NCI-H146 treated with DMSO at 0.1 percent for 48 hours (cell line): ENCODE measurements around the gene MAPKAPK5.
A peak's percentile ranks its signal among the peaks of the same experiment; 100 is the strongest.
"Not testable (repeated sequence)": the region's sequence is repeated elsewhere in the genome, so short reads cannot be mapped to it uniquely, and the experiment has no call there.

Experiments
- DNase-seq: peaks from one replicate; lab custom pipeline; 2025; ENCODE audit not compliant: unreplicated experiment; lab: John Stamatoyannopoulos, UW

The MAPKAPK5 gene, protein sequence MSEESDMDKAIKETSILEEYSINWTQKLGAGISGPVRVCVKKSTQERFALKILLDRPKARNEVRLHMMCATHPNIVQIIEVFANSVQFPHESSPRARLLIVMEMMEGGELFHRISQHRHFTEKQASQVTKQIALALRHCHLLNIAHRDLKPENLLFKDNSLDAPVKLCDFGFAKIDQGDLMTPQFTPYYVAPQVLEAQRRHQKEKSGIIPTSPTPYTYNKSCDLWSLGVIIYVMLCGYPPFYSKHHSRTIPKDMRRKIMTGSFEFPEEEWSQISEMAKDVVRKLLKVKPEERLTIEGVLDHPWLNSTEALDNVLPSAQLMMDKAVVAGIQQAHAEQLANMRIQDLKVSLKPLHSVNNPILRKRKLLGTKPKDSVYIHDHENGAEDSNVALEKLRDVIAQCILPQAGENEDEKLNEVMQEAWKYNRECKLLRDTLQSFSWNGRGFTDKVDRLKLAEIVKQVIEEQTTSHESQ

GRCh38 chr12:111841750-111842555, at the start of gene MAPKAPK5:
TSS of gene MAPKAPK5 (plus strand) at chr12:111842228. CDS start at chr12:111842734, 506 bp downstream.
- DNase-seq, result peak; percentile 83

- no peak for DNase-seq
Measured at GRCh38 chr12:111792856-111793235, 49.2 kb upstream of the MAPKAPK5 start.

GRCh38 chr12:111798182-111798581, 43.8 kb upstream of the MAPKAPK5 start:
- no peak for DNase-seq

DNA sequence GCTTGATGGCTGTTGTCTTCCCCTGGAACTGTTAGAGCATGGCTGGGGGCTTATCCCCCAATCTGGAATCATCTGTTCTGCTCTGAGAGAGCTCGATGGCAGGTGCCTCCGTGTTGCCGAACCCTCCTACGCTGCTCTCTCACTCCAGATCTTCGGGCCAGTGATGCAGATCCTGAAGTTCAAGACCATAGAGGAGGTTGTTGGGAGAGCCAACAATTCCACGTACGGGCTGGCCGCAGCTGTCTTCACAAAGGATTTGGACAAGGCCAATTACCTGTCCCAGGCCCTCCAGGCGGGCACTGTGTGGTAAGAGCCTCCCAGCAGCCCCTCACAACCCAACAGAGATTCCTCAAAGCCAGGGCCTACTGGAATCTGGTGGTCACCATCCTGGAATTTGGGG, 42.3 kb upstream of the MAPKAPK5 start:
- DNase-seq, result no peak

GRCh38 chr12:111803038-111803626, 38.9 kb upstream of the MAPKAPK5 start:
- no peak for DNase-seq

GRCh38 chr12:111803851-111804250, 38.2 kb upstream of the MAPKAPK5 start:
- DNase-seq, result no peak

DNA sequence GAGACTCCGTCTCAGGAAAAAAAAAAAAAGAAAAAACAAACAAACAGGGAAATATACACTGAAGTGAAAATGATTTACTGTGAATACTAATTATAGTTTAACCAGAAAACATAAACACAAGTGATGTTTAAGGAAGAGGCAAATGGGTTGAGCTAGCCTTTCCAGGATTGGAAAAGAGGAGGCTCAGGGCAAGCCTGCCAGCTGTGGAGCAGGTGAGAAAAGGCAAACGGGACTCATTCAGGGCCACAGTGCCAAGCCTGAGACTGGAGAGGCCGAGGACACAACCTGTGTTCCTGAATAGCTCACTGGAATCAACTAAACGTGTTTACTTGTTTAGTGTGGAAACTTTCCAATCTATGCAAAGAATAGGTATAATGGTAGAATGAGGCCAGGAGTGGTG, 35.7 kb upstream of the MAPKAPK5 start:
- DNase-seq, result no peak

GRCh38 chr12:111807232-111807631, 34.8 kb upstream of the MAPKAPK5 start:
- DNase-seq, result no peak

DNA sequence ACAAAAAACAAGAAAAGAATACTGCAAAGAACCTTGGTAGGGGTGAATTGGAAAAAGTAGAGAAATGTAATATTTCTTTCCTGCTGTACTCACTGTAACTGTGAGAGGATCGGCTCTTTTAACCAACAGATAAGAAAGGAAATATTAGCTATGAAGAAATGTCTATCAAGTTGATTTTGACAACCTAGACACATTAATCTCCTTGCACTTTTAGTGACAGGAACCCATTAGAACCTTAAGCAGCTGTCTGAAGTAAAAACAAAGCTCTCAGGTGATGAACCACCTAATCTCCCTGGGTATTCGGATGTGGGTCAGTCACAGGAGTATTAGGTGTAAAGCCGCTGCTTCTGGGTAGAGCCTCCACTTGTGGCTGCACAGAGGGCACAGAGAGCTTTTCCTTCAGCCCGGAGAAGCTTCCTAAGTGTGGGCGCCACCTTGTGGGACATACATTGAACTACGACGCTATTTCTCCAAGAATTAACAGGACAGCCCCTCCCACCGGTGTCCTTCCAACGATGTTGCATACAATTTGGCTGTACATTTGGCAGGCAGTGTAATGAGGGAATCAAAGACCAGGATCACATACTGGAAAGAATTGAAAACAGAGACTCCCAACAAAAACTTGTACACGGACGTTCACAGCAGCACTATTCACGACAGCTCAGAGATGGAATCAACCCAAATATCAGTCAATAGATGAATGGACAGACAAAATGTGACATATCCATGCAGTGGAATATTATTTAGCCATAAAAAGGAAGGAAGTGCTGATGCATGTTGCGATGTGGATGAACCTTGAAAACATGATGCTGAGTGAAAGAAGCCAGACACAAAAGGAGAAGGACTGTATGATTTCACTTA, 28.9 kb upstream of the MAPKAPK5 start:
- peak; percentile 64 for DNase-seq

- DNase-seq, result no peak
Measured at GRCh38 chr12:111816065-111816615, 25.9 kb upstream of the MAPKAPK5 start.

DNA sequence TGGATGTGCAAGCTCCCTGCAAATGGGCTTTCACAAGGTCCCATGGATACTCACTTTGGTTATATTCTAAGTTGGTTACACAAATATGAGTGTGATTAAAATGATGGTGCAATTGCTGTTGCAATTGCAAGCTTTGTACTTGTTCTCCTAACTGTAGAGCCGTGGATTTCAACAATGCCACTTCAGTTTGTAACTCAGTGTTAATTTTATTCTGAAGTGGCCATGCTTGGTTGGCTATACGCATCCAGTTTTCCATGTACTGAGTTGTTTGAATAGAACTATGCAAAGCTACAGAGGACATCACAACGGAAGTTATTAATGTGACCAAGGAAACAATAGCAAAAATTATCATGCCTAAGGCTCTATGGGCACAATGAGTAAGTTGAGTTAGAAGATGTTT, 25.1 kb upstream of the MAPKAPK5 start:
- DNase-seq, result not testable (repeated sequence)

DNA sequence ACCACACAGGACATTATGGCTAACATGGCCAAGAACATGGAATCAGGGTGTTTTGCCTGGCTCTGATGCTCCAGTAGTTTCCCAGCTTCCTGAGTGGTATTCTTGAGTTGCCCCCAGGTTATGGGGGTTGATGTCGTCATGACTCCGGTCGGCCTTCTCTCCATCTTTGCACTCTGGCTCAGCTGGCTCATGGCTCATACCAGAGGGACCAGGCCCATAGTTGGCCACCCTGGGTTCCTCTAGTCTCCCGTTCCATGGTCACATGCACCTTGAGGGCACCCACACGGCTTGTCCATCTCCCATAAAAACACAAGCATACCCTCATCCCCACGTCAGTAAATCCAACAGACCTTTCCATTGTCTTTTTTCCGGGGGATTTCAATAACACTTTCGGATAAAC, 23.7 kb upstream of the MAPKAPK5 start:
- DNase-seq, result no peak

GRCh38 chr12:111819191-111820158, 22.6 kb upstream of the MAPKAPK5 start:
- peak; percentile 82 for DNase-seq

DNA sequence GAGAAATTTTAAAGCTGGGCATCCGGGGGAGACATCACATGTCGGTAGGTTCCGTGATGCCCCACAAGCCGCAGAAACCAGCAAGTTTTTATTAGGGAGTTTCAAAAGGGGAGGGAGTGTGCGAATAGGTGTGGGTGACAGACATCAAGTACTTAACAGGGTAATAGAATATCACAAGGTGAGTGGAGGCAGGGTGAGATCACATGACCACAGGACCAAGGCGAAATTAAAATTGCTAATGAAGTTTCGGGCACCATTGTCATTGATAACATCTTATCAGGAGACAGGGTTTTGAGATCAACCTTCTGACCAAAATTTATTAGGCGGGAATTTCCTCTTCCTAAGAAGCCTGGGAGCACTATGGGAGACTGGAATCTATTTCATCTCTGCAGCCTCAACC, 21.2 kb upstream of the MAPKAPK5 start:
- not testable (repeated sequence) for DNase-seq

DNA sequence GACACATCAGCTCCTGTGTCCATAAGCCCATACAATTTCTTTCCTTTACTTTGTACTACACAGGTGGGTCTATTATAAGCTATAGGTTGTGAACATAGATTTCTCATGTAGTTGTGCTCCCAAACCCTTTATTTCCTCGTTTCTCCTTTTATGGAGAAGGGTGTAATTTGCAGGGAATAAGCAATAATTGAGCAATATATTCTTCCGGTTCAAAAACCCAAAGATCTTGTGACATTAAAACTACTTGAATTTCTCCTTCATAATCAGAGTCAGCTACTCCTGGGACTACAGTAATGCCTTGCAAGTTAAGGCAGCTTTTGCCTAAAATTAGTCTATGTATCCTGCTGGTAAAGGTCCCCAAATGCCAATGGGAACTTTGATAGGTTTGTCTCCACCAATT, 19.1 kb upstream of the MAPKAPK5 start:
- no peak for DNase-seq

DNA sequence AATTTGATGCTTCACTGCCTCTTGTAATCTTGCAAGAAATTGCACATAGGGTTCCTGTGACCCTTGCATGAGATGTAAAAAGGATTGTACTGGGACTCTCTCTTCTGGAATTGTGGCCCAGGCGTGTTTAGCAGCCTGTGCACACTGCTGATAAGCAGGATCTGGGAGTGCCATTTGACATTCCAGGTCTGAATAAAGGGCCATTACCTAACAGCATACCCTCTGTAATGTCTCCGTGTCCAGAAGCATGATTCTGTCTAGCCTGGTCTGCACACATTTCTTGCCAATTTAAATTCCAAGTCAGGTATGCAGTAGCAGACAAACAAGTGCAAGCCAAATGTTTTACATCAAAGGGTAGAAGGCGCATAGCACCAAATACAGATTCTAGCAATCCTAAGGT, 18.1 kb upstream of the MAPKAPK5 start:
- DNase-seq, result no peak

DNA sequence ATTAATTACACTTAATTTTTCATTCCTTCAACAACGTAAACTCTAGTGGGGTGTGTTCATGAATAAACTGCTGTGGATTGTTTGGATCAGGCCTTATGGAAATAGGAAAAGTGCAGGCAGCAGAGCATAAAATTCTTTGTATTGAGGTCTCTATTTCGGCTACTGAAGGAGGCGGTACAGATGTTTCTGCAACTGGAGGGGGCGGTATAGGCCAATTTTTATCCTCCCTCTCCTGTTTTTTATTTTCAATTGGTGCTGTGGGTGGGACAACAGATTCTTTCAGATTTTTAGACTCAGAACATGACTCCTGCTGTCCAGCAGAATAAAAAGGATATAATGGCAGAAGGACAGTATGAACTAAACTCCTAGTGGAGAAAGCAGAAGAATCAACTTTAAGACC, 17.7 kb upstream of the MAPKAPK5 start:
- not testable (repeated sequence) for DNase-seq

GRCh38 chr12:111825509-111825908, 16.5 kb upstream of the MAPKAPK5 start:
- DNase-seq, result no peak

GRCh38 chr12:111826316-111826715, 15.7 kb upstream of the MAPKAPK5 start:
- no peak for DNase-seq
